Measurements from ENCODE around the gene EPHB2.

- TF ChIP-seq, protein P1, sequence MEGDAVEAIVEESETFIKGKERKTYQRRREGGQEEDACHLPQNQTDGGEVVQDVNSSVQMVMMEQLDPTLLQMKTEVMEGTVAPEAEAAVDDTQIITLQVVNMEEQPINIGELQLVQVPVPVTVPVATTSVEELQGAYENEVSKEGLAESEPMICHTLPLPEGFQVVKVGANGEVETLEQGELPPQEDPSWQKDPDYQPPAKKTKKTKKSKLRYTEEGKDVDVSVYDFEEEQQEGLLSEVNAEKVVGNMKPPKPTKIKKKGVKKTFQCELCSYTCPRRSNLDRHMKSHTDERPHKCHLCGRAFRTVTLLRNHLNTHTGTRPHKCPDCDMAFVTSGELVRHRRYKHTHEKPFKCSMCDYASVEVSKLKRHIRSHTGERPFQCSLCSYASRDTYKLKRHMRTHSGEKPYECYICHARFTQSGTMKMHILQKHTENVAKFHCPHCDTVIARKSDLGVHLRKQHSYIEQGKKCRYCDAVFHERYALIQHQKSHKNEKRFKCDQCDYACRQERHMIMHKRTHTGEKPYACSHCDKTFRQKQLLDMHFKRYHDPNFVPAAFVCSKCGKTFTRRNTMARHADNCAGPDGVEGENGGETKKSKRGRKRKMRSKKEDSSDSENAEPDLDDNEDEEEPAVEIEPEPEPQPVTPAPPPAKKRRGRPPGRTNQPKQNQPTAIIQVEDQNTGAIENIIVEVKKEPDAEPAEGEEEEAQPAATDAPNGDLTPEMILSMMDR (IDR thresholded peaks at IDR 0.05), result no peak
- TF ChIP-seq EZH2 (IDR thresholded peaks at IDR 0.05; ENCODE audit: borderline replicate concordance, insufficient read depth, low read depth, low read length, poor library complexity, severe bottlenecking), result no peak
Measured at GRCh38 chr1:22753481-22753971, 42.9 kb downstream of the EPHB2 start.

Data from B cell (primary cell).